ENCODE results near the gene PPT1.
"Not testable (repeated sequence)": the region's sequence is repeated elsewhere in the genome, so short reads cannot be mapped to it uniquely, and the experiment has no call there.

DNA sequence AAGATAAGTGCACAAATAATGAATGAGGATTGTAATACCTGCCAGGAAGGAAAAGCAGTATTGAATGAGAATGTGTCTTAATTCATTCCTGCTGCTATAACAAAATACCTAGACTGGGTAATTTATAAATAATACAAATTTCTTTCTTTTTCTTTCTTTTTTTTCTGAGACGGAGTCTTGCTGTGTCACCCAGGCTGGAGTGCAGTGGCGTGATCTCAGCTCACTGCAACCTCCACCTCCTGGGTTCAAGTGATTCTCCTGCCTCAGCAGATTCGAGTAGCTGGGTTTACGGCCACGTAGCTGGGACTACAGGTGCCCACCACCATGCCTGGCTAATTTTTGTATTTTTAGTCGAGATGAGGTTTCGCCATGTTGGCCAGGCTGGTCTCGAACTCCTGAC, 59.8 kb downstream of the PPT1 start:
- TF ChIP-seq, protein P1, sequence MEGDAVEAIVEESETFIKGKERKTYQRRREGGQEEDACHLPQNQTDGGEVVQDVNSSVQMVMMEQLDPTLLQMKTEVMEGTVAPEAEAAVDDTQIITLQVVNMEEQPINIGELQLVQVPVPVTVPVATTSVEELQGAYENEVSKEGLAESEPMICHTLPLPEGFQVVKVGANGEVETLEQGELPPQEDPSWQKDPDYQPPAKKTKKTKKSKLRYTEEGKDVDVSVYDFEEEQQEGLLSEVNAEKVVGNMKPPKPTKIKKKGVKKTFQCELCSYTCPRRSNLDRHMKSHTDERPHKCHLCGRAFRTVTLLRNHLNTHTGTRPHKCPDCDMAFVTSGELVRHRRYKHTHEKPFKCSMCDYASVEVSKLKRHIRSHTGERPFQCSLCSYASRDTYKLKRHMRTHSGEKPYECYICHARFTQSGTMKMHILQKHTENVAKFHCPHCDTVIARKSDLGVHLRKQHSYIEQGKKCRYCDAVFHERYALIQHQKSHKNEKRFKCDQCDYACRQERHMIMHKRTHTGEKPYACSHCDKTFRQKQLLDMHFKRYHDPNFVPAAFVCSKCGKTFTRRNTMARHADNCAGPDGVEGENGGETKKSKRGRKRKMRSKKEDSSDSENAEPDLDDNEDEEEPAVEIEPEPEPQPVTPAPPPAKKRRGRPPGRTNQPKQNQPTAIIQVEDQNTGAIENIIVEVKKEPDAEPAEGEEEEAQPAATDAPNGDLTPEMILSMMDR (IDR thresholded peaks at IDR 0.05; ENCODE audit: poor library complexity): not testable (repeated sequence)
- TF ChIP-seq EZH2 (IDR thresholded peaks at IDR 0.05; ENCODE audit: borderline replicate concordance); EZH2phosphoT487 (IDR thresholded peaks at IDR 0.05; ENCODE audit: low read depth, severe bottlenecking, unreplicated experiment): not testable (repeated sequence)
